NOMO-1 (cell line): ENCODE measurements around the gene ENOX2.
A peak's percentile ranks its signal among the peaks of the same experiment; 100 is the strongest.
"Not testable (repeated sequence)": the region's sequence is repeated elsewhere in the genome, so short reads cannot be mapped to it uniquely, and the experiment has no call there.

Source experiments
- DNase-seq, 2 experiments: peaks; one replicate each; lab custom pipeline; 2025; ENCODE audit not compliant: unreplicated experiment in 2 of 2; lab: John Stamatoyannopoulos, UW

The ENOX2 gene

DNA sequence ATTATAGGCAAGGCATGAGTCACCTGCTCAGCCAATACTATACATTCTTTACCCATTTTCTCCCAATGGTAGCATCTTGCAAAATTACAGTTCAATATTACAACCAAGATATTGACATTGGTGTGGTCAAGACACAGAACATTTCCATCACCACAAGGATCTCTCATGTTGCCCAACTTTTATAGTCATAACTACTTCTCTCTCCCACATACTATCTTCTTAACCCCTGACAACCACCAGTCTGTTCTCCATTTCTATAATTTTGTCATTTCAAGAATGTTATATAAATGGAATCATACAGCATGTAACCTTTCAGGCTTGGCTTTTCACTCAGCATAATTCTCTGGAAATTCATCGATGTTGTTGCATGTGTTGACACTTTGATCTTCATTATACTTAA, 144.9 kb downstream of the ENOX2 start:
- DNase-seq, result peak in 1 of 2 experiments; percentile 15

- DNase-seq, result no peak
Measured at GRCh38 chrX:130756233-130756632, 146.8 kb downstream of the ENOX2 start.

GRCh38 chrX:130754353-130754752, 148.7 kb downstream of the ENOX2 start:
- no peak for DNase-seq

- no peak for DNase-seq
Measured at GRCh38 chrX:130746709-130747342, 156.2 kb downstream of the ENOX2 start.

GRCh38 chrX:130746077-130746476, 156.9 kb downstream of the ENOX2 start:
- no peak for DNase-seq

GRCh38 chrX:130741584-130741983, 161.4 kb downstream of the ENOX2 start:
- DNase-seq, result no peak

GRCh38 chrX:130741151-130741550, 161.9 kb downstream of the ENOX2 start:
- no peak for DNase-seq

- no peak for DNase-seq
Measured at GRCh38 chrX:130738638-130739195, 164.3 kb downstream of the ENOX2 start.

DNA sequence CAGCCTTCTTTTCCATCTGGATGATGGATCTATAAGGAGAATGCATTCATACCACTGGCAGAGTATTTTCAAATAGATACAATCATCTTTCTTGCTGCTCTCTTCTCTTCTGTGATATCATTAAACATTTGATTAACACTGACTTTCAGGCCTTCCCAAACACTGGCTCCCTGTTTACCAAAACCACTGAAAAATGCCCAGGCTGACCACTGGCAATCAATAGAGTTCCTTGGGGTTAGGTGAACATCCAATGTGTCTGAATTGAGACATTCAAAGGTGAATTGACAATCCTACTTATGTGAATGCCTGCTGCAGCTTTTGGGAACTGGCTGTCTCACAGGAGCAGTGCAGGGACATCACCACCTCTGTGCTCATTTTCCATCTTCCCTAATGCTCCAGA, 168.3 kb downstream of the ENOX2 start:
- no peak for DNase-seq

DNA sequence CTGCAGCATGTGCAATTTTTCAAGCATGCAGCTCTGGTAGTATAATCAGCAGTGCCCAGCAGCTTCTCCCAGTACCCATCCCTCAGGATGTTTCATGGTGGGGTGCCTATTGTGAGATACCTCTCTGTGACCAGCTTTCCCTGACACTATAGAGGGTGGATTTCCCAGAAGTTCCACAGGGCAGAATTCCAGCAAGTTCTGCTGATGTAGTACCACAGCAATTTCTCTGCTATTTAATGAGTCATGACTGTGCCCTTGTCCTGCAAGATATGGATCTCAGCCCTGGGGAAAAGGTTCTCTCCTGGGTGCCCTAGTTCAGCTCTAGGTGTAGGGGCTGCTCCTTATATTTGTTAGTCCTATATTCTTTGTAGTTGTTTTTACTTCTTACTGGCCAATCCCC, 174.8 kb downstream of the ENOX2 start:
- DNase-seq, result no peak

- DNase-seq, result peak; percentile 28 to 80
Measured at GRCh38 chrX:130726661-130727060, 176.3 kb downstream of the ENOX2 start.

DNA sequence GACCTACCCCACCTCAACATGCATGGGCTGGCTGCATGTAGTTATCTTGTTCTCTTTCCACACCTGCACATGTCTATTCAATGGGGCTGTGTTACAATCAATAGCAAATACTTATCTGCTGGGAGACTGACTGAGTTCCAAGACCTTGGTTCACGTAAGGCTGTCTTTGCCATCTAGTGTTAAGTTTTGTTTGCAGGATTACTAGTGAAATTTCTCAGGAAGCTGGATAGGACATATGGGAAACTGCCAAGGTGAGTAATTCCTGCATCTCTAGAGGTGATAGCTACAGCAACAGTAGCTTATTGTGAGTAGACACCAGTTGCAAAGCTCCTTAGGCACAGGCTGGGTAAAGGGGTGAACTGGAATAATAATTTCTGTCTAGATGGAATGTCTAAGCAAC, 177.5 kb downstream of the ENOX2 start:
- DNase-seq, result no peak

DNA sequence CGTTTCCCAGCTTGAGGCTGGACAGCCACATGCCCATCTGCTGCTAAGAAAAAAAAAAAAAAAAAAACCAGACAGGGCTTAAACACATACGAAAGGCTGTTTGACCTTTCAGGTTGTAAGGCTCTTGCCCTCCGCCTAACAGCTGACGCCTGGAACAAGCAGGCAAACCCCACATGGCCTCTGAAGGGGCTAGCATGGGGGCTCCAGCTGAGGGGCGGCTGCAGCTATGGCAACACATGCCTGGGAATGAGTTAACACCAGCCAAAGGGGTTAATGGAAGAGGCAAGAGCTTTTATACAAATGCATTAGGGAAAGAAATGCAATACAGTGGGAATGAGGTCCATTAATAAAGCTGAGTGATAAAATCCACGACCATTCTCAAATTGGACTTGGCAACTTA, 183.6 kb downstream of the ENOX2 start:
- no peak for DNase-seq

DNA sequence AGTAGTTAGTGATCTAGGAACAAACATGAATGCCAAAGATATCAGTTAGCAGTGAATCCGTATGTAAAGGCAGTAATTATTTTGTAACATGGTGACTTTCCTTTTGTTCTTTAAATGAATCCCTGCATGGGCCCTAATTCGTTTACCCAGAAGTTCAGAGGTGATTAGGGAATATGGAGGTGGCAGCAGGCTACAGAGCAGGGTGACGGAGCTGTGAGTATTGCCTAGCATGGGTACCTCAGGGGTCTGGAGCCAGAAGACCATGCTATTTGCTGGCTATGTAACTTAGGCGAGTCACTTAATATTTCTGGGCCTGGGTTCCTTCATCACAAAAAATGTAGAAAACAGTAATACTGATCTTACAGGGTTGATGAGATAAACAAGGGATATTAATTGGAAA, 184.9 kb downstream of the ENOX2 start:
- no peak for DNase-seq

GRCh38 chrX:130716781-130717413, 186.1 kb downstream of the ENOX2 start:
- DNase-seq, result no peak

DNA sequence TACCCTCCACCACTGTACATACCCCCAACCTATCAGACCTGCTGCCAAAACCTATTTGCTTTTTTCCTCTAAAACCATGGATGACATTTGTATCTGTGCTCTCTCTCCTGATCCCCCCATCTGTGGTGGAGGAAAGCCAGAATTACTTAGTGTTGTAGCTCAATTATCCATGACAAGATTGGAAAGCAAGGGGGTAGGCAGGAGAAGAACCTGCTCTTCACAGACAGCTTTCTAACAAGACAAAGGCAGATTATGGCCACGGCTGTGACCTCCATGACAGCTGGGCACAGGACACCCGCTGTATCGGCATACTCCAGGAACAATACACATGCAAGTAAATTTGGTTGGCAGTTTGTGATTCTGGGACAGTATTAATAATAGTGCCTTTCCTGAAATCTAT, 186.7 kb downstream of the ENOX2 start:
- no peak for DNase-seq

GRCh38 chrX:130715299-130715698, 187.7 kb downstream of the ENOX2 start:
- no peak for DNase-seq

DNA sequence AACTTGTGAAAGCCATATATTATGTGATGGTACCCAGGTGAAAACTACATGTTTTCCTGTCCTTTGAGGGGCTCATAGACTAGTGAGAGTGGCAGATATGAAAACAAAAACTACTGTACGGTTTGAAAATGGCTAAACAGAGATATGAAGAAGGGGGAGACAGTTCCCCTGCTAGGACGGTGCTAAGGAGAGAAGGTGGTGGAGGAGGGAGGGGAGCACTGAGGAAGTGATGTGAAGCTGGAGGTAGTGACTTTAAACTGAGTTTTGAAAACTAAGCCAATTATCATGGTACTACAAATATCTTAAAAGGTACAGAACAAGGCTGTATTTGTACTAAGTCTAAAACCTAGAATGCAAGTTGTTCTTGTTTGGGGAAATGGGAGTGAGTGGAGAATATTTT, 188.3 kb downstream of the ENOX2 start:
- DNase-seq, result no peak

GRCh38 chrX:130714135-130714534, 188.9 kb downstream of the ENOX2 start:
- no peak for DNase-seq

GRCh38 chrX:130709178-130709577, 193.8 kb downstream of the ENOX2 start:
- DNase-seq, result not testable (repeated sequence)

DNA sequence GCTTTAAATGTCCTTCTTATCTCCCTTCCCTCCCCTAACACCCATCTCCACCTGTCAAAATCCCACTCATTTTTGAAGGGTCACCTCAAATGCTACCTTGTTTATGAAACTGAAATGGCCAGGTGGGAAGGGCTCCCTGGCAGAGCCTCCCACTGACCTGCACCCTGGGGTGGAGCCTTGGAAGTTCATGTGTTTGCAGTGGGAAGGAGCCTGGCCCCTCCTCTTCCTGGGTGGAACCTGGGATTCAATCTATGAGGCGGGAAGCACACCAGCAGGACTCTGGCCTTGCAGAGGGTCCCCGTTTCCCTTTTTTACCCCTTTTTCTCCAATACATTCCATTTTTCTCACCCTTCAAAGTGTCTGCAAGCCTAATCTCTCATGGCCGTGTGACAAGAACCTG, 197.4 kb downstream of the ENOX2 start:
- DNase-seq, result no peak
